ENCODE results near the gene NEK8. TPM values are rescaled to one million over a fixed set of nuclear protein-coding genes. Genes with fewer than 3 reads are reported as not detected.

The NEK8 gene
- total RNA-seq, 1 donor from 2014 or later = 6.7 TPM

DNA sequence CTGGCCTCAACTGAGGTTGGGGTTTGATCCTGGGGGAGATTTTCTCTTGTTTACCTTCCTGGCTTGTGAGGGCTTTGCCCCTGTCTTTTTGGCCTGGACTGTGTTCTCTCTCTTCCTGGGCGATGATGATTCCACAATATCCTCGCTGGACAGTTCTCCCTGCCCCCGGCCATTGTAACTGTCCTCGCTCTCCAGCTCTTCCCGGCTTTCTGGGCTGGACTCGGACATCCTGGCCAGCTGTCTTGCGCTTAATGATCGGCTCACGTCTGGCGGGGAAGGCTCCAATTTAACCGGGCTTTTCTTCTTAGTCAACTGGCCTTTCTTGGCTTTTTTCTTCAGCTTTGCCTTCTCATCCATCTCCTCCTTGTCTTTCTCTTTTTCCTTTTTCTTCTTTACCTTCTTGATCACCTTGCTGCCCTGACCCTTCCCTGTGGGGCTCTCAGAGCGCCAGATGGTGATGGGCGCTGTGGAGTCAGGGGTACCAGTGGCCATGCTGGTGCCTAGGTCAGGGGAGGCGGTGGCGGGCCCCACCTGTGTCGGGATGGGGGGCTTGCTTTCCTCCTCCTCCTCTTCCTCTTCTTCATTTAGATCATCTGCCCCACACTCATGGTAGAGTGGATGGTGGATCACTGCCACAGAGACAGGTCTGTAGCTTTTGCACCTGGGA lies 24.9 kb upstream of the NEK8 start:
- Mint-ChIP-seq H3K27me3 (ENCODE audit: unreplicated experiment) (peaks cover 13% of the 10 kb centered on the region), H3K36me3 (ENCODE audit: low read depth, unreplicated experiment) (peaks cover 64% of the 10 kb centered on the region), H3K4me1 (ENCODE audit: unreplicated experiment) (peaks cover 15% of the 10 kb centered on the region), H3K4me3 (ENCODE audit: unreplicated experiment) (peak overlapping the region; percentile 79), H3K9me3 (ENCODE audit: unreplicated experiment) (no peaks in the 10 kb centered on the region), H3K27ac (ENCODE audit: unreplicated experiment) (peak overlapping the region; percentile 77)
- DNase-seq (ENCODE audit: low spot score) = no peak
- TF ChIP-seq, protein P1, sequence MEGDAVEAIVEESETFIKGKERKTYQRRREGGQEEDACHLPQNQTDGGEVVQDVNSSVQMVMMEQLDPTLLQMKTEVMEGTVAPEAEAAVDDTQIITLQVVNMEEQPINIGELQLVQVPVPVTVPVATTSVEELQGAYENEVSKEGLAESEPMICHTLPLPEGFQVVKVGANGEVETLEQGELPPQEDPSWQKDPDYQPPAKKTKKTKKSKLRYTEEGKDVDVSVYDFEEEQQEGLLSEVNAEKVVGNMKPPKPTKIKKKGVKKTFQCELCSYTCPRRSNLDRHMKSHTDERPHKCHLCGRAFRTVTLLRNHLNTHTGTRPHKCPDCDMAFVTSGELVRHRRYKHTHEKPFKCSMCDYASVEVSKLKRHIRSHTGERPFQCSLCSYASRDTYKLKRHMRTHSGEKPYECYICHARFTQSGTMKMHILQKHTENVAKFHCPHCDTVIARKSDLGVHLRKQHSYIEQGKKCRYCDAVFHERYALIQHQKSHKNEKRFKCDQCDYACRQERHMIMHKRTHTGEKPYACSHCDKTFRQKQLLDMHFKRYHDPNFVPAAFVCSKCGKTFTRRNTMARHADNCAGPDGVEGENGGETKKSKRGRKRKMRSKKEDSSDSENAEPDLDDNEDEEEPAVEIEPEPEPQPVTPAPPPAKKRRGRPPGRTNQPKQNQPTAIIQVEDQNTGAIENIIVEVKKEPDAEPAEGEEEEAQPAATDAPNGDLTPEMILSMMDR (IDR thresholded peaks at IDR 0.05; ENCODE audit: unreplicated experiment) = no peak

DNA sequence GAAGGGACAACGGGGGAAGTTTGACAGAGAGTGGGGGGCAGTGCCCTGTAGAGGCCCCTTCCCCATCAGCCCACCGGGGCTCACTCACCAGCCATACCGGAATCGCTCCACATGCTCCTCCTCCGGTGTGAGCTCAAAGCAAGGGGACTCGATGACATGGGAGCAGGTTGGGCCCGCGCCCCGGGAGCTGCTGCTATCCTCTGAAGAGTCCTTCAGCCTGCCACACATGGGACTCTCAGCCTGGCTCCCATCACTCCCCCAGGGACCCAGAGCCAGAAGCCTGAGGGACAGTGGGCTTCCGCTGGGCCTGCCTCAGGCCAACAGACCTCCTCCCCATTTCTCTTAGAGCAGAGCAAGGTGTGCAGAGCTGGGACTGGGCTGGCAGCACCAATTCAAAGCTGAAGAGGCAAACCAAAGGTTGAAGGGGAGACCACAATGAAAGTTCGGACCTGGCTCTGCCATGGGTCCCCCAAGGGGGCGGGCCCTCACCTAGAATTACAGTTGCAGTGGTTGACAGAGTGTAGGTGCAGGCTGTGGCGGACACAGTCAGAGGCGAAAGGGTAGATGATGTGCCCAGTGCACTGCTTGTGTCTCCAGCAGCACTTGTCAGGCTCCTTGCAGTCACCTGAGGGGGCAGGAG lies 24.2 kb upstream of the NEK8 start:
- H3K36me3 Mint-ChIP-seq (ENCODE audit: low read depth, unreplicated experiment) = peaks cover 57% of the 10 kb centered on the region
- H3K9me3 Mint-ChIP-seq (ENCODE audit: unreplicated experiment) = no peaks in the 10 kb centered on the region
- H3K27ac Mint-ChIP-seq (ENCODE audit: unreplicated experiment) = no peak overlapping the region
- H3K27me3 Mint-ChIP-seq (ENCODE audit: unreplicated experiment) = peaks cover 14% of the 10 kb centered on the region
- no peak for DNase-seq (ENCODE audit: low spot score)
- peaks cover 15% of the 10 kb centered on the region for H3K4me1 Mint-ChIP-seq (ENCODE audit: unreplicated experiment)
- TF ChIP-seq, protein P1 (IDR thresholded peaks at IDR 0.05; ENCODE audit: unreplicated experiment) = no peak
- H3K4me3 Mint-ChIP-seq (ENCODE audit: unreplicated experiment) = no peak overlapping the region

DNA sequence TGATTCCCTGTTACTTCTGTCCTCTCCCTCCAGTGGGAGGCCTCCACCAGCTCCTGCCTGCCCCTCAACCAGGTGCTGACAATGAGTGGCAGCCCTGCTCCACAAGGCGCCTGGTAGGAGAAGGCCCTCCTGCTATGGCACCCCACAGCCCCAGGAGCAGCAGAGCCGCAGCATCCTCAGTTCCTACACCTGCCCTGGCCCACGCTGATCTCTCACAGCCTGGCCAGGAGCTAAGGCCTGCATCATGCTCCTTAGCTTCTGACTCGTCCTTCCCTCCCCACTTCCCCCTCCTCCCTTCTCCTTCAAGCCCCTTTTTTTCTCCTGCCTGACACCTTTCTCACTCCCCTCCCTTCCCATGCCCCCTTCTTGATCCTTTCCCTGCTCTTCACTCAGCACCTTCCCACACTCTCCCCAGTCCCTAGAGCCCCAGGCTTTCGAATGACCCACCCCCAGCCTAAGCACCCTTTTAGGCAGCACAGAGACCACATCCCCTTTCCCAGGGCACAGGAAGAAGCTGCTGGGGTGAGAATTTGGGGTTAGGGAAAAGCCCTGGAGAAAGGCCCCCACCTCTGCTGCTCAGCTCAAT lies 23.4 kb upstream of the NEK8 start:
- H3K4me3 Mint-ChIP-seq (ENCODE audit: unreplicated experiment) = no peak overlapping the region
- H3K27me3 Mint-ChIP-seq (ENCODE audit: unreplicated experiment) = peaks cover 14% of the 10 kb centered on the region
- peaks cover 49% of the 10 kb centered on the region for H3K36me3 Mint-ChIP-seq (ENCODE audit: low read depth, unreplicated experiment)
- no peaks in the 10 kb centered on the region for H3K9me3 Mint-ChIP-seq (ENCODE audit: unreplicated experiment)
- TF ChIP-seq, protein P1 (IDR thresholded peaks at IDR 0.05; ENCODE audit: unreplicated experiment) = no peak
- H3K4me1 Mint-ChIP-seq (ENCODE audit: unreplicated experiment) = peaks cover 15% of the 10 kb centered on the region
- peak overlapping the region; percentile 70 for H3K27ac Mint-ChIP-seq (ENCODE audit: unreplicated experiment)
- DNase-seq (ENCODE audit: low spot score) = no peak

- H3K4me1 Mint-ChIP-seq (ENCODE audit: unreplicated experiment) = peaks cover 18% of the 10 kb centered on the region
- TF ChIP-seq, protein P1 (IDR thresholded peaks at IDR 0.05; ENCODE audit: unreplicated experiment) = no peak
- no peak for DNase-seq (ENCODE audit: low spot score)
- H3K9me3 Mint-ChIP-seq (ENCODE audit: unreplicated experiment) = no peaks in the 10 kb centered on the region
- H3K4me3 Mint-ChIP-seq (ENCODE audit: unreplicated experiment) = no peak overlapping the region
- peaks cover 46% of the 10 kb centered on the region for H3K36me3 Mint-ChIP-seq (ENCODE audit: low read depth, unreplicated experiment)
- H3K27ac Mint-ChIP-seq (ENCODE audit: unreplicated experiment) = peak overlapping the region; percentile 70
- H3K27me3 Mint-ChIP-seq (ENCODE audit: unreplicated experiment) = peaks cover 16% of the 10 kb centered on the region
These were observed 22.8 kb upstream of the NEK8 start for GRCh38 chr17:28705728-28706334.
